ENCODE measurements around the gene RAI1.

The RAI1 gene

DNA sequence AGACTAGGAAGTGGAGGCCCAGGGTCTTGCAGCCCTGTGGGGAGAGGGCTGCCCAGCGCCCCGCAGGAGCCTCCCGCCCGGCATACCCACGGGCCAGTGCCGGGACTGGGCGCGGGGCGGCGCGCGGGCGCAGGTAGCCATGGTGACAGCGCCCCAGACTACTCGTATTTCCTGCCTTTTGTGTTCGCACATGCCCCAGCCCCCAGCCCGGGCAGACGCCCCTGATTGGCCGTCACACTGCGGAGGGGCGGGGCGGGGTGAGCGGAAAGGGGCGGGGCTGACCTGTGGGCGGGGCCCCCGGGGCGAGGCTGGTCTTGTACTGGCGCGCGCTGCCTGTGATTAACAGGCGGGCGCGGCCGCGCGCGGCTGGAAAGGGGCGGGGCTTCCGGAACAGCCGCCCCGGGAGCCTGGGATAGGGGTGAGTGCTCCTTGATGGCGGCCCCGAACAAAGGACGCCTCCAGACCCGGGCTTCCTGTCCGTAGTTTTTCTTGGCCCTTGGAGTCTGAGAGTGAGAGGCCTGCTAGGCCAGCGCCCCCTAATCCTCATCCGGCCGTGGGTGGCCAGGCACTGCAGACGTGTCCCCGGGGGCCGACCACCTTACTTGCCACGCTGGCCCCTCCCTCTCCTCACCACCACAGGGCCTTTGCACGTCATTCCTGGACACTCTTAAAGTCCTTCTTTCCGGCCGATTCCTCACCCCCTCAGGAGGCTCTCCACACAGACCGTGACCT lies 71.0 kb downstream of the RAI1 start:
- DNase-seq = peak; percentile 97 to 98

DNA sequence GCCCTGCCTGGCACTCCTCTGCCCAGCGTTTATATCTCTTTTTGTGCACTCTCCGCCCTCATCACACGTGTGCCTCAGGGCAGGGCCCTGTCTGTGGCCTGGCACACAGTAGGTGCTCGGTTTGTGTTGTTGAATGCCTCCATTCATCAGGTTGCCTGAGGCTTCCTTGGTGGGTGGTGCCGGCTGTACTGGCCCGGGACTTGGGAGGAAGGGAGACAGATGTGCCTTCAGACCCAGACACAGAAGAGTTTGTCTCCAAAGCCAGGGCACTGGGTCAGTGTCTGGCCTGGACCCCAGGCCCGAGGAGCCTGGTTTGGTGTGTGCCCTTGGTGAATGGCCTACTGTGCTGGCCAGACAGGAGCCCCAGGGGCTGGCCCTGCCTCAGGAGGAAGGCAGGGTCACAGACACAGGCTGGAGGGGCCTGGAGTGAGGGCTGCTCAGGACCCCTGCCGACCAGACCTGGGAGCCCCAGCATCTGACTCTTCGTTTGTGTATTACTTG lies 71.6 kb downstream of the RAI1 start:
- peak in 1 of 2 donors; percentile 22 for DNase-seq

DNA sequence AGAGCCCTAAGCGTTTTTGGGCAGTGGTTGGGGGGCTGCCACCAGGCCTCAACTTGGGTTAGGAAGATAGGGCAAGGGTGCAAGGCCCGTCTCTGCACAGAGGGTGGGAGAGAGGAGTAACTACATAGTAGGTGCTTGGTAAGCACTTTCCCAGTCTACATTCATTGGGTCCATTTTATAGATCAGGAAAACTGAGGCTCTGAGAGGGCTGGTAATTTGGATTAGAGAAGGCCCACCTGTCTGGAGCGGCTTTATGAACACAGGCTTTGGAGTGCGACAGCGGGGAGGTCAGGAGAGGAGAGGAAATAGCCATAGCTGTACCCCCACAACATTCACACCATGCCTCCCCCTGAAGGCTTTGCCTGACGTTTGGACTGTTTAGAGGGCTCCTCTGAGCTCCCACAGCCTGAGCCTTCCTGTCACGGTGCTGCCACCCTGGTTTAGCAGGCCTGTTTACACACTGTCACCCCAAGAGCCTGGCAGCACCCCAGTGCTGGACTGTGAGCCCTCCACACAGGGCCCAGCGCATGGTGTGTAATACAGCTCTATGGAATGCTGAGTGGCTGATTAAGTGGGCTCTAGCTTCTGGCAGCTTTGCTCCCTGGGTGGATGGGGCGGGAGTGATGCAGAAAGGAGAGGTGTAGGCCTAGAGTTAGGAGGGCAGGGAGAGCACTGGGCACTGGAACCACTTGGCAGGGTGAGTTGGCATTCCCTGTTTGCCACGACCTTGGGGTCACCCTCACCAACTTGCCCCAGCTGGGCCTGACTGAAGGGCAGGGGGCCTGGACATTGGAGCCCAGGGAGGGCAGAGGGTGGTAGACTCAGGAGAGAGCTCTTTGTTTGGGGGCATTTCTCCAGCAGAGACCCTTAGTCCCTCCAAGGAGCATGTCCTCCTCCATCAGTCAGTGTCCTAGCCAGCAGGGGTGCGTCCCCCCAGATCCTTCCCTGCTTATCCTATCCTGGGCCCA lies 73.7 kb downstream of the RAI1 start:
- DNase-seq = no peak

DNA sequence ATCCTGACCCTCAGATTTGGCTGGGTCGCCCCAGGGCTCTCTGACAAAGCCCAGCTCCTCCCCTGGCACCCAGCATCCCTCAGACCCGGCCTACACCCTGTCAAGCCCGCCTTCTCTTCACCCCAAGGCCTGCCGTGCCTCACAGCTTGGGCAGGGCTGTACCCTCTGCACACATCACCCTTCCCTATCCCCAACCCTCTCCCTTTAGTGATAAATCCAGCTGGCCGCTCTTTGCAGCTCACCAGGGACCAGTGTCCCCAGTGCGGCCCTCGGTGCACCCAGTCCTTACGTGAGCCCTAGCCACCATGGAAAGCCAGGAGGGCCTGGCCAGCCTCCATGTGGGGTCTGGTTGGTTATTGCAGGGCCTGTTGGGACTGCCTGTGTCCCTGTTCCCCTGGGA lies 74.5 kb downstream of the RAI1 start:
- DNase-seq = no peak

DNA sequence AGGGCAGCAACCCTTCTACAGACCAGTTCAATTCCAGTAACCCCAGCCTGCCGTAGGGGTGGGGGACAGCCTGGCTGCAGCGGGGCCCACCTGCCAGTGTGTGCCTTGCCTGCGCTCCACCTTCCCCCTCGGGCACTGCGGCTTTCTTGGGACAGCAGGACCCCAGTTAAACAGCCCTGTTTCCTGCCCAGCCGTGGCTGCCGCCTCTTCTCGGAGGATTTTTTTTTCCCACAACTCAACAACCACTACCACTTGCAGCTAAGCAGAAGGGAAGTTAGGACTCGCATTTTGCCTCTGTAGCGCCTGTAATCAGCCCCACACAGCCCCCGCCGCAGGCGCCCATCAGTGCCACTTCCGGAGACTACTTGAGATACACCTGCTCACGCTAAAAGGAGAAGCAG lies 76.1 kb downstream of the RAI1 start:
- peak; percentile 26 to 57 for DNase-seq

DNA sequence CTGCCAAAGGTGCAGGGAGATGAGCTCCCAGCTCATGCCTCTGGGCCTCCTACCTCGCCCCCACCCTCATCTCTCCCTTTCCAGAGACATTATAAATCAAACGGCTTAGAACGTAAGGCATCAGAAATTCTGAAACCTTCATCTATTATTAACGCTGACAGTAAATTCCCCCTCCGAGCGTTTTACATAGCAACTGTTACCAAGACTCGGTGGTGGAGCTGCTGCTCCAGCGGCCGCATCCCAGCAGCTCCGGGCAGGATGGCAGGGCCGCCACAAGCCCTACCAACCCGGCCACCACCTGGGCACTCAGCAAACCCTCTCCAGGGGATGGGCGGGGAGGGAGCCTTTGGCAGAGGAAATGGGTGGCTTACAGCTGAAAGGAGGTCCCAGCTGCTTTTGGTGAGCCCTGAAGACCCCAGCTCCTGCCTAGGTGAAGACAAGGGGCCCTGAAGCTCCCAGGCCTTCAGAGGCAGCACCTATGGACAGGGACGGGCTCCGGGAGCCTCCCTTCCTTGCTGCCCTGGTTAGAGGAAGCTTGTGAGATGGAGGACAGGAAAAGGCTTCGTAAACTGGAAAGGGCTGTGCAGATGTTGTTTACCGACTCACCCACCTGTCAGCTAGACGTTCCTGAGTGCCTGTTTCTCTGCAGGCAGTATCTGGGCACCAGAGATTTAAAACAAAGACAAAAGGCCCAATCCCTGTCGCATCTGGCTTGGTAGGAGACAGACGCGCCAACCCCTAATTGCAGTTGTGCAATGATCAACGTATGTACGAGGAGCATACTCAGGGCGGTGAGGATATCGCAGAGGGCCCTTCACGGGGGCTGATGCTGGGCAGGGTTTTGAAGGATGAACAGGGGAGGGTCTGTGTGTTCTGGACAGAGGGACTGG lies 76.9 kb downstream of the RAI1 start:
- DNase-seq = no peak

DNA sequence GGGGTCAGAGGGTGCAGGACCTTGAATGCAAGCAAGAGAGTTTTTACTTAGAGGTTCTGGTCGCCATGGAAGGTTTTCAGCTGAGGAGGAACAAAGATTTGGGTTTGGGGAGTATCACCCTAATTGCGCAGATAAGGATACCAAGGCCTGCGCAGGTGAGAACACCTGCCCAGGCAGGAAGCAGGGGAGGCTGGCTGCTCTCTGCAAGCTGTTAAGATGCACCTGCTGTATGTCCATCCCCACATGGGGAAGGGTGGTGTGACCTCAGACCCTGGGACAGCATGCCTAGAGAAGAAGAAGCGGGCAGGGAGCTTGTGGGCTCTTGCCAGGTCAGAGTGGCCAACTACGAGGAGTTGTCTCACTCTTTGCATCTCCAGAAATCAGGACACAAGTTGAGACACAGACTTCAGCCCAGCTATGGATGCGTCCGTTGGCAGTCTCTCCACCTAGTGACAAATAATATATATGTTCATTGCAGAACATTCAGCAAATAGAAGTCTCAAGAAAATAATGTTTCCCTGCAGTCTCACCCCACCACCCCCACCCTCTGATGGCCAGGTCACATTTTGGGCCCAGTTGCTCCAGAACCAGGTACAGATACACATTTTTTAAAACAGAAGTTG lies 77.8 kb downstream of the RAI1 start:
- DNase-seq = no peak

DNA sequence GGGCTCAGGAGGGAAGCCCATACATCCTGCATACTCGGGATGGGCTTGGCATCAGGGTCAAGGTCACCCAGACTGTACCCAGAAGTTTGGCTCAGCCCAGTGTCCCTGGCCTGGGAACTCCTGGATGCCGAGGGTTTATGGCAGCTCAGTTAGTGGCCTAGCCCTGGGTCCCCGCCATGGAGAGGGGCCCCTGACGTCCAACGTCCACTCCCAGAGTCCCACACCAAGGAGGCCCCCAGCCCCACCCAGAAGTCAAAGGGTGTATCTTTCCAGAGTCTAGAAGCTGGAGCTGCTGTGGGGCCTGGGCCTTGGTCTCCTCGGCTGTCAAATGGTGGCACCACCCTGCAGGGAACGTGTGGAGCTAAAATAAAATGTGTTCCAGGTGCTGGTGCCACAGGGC lies 79.1 kb downstream of the RAI1 start:
- DNase-seq = no peak

DNA sequence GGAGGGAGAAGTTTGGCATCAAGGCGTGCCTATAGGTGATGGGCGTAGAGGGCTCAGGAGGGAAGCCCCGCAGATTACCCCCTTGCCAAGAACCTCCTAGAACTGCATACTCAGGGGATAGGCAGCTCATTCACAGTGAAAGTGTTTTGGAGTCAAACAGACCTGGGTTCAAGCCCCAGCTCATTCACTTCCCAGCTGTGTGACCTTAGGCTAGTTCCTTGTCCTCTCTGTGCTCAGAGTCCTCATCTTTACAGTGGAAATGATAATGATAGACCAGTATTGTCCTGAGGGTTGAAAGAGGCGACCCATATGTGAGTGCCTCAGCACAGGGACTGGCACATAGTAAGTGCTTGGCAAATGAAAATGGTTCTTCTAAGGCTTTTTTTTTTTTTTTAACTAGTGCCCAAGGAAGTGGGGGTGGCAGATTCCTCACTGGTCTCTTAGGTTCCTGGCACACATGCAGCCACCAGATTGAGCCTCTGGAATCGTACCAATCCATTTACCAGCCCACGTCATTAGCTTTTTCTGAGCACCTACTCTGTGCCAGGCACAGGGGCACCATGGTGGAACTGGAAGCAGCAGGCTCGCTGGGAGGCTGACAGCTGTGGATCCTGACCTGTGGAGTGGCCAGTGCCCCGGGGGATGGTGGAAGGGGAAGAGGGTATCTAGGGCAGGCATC lies 79.8 kb downstream of the RAI1 start:
- DNase-seq = no peak

DNA sequence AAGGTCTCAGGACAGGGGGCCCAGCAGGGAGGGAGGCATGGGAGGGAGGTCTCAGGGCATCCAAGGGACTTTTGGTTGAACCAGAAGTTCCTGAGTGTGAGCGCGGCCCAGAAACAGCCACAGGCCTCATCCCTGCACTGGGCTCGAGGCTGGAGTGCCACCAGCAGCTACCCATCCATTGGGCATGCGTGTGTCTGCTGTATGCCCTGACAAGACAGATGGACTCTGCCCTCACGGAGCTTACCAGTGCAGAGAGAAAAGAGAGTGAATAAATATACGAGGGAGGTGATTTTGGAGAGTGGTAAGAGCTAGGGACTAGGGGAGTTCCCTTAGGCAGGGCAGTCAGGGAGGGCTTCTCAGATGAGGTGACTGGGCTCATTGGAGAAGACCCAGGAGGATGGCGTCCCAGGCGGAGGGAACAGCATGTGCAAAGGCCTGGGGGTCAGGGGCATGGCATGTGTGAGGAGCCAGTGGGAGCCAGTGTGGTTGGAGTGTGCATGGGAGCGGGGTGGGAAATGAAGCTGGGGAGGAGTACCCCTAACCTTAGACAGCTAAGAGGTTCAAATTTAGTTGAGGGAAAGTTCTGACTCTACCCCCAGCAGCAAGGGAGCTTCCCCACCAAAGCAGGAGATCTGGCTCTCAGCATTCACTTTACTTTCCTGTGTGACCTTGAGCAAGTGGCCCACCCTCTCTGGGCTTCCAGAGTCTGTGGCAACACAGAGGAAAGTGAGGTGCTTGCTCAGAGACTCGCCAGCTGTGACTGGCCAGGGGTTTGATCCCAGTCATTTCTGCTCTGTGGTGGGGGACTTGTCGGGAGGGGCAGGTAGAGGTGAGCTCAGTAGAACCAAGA lies 80.9 kb downstream of the RAI1 start:
- DNase-seq = no peak

DNA sequence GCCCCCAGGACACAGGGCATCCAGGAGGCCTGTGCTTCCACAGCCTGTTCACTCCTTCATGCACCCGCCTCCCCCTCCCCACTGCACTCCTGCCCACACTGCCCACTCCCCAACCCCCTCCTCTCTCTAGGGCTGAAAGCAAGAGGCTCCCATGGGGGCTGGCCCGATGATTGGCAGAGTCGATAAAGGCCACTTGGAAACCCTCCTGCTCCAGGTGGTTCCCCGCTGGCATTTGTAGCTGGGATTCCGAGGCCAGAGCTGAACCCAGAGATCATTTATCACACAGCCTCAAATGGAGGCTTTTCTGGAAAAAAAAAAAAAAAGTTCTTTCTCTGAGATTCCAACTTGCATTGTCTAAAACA lies 81.5 kb downstream of the RAI1 start:
- DNase-seq = no peak

DNA sequence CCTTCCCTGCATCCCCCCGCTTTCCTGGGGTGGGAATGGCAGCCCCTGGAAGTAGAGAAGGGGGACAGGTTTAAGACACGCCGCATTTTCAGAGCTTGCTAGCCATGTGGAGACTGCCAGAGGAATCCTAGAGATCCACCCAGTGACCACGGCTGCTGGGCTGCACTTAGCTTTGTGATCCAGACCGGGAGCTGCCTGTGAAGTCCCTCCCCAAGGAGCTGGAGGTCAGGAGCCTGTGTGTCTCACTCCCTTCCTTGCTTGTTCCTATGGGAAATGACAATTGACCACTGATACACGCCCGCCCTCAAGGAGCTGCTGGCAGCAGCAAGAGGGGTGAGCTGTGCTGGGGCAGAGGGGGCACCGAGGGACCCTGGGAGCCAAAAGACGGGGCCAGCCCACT lies 81.9 kb downstream of the RAI1 start:
- no peak for DNase-seq

DNA sequence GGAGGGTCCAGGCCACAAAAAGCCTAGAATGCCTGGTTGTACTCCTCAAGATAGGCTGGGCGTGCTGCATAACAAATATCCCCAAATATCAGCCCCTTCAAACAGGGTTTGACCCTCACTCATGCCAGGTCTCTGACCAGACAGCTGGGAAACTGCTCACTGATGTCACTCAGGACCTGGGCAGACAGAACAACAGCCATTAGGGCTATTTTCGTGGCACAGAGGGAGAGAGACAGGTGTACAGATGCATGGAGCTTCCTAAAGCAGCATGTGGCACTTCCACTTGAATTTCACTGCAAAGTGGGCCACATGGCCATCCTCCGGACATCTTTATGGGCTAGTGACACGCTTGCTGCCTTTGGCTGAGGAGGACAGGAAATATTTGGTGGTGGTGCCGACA lies 82.5 kb downstream of the RAI1 start:
- no peak for DNase-seq

DNA sequence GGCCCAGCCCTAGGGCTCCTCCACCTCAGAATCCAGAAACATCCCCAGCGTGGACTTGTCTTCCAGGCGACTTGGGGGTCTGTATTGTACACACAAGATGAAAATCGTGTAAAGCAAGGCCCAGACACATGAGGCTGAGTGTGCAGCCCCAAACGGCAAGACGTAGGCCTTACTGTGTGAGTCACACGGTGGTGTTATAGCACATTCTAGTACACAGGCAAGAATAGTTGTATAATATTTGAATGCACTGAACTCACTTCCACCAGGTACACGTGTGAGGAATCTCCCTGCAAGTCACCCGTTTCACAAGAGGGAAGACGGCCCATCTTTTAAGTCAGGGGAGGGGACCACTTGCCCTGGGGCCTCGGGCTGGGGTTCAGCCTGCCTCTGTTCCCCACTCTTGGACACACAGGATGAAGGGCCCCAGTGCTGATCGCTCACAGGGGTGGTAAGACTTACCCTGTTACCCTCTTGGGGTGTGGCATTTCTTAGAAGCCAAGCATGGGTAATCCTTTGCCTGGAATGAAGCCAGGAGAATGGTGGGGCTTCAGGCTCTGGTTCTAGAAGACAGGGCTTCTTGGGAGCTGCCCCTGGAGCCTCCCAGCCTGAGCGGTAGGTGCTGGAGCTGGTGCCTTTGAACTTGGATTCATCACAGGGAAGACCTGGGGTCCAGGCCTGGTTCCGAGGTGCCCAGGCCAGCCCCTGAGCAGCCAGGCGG lies 84.3 kb downstream of the RAI1 start:
- DNase-seq = no peak

DNA sequence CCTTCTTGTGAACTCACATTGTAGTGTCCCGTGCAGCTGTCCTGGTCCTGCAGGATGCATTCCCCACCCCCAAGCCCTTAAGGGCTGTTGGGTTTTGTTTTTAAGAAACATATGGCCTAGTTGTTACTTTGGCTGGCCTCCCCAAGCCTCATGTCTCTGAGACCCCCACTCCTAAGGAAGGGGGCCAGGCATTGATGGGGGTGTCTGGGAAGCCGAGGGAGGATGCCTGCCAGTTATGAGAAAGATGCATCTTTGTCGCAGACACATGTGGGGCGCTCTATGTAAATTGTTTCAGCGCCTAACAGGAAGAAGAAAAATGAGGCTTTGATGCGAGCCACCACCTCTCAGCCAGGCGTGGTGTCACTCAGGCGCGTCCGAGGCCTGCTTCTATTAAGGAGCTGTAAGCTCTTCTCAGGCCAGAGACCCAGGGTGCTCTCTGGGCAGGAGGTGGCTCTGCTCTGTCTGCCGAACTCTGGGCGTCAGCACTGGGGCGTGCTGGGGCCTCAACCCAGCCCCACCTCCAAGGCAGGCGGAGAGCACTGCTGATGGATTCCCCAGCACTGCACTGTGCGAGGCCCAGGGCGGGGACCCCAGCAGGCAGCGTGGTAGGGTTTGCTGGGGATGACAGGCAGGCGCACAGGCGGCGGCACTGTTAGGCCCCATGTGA lies 85.0 kb downstream of the RAI1 start:
- peak in 1 of 2 donors; percentile 39 for DNase-seq

DNA sequence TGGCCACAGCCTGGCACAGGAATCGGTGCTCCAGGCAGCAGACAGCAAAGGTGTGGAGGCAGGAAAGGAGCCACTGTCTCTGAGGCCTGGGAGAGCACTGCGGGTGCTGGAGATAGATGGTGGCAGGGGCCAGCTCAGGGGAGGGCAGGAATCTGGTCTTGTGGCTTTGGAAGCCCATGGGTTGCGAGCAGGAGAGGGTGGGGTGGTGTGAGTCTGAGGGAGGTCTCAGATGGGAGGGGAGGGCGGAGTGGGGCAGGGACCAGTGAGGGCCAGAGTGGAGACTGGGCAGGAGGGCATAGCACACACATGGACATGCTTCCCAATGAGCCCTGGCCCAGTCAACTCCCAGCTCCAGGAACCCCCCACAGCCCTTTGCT lies 85.5 kb downstream of the RAI1 start:
- no peak for DNase-seq

DNA sequence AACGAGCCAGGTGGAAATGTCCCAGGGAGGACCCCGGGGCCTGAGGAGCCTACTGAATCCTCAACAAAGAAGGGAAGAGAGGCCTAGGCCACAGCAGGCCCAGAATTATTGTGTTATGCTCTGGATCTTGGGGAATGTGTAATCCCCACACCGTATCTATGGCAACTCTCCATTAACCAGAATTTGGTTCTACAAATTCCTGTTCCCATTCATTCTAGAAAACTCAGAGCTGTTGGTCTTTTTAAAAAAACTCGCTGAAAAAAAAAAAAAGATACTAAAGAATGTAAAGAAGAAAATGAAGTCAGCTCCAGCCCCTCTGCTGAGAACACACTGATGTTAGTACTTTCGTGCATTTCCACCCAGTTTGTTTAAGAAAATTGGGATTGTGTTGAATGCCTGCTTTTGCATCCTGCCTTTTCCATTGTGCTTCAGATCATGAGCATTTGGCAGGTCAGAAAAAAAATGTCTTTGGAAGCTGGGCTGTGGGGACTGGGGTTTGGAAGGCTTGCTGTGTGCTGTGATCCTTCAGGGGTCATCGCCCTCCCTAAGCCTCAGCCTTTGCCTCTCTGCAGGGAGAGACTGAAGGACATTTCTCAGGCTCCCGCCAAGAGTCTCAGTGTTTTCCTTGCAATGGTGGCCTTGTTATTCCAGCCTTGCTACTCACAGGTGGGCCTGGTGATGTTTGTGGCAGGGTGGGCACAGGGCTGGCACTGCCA lies 86.1 kb downstream of the RAI1 start:
- no peak for DNase-seq

DNA sequence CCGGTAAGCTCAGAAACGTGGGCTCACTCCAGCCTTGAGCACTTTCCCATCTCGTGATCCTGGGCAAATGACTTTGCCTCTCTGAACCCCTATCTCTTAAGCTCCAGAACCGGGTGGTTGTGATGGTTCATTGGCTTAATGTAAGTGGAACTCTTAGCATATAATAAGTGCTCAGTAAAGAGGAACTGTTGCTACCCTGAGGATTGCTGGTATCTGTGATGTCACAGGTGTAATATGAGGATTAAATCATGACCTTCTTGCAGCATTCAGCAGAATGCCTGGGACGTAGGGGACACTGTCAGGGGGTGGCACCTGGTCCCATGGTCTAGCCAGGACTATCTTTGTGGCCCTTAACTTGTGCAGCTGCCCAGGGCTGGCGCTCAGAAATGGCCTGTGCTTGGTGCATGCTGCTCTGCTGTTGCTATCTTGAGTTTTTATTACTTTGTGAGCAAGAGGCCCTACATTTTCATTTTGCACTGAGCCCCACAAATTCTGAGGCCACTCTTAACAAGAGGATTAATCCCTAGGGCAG lies 86.7 kb downstream of the RAI1 start:
- no peak for DNase-seq

Measured in CD4-positive, alpha-beta T cell treated with Interleukin-4 for 1 hour (primary cell).